SK-N-MC (cell line): ENCODE data around the gene DAZAP1.
A peak's percentile ranks its signal among the peaks of the same experiment; 100 is the strongest.

Experiments
- DNase-seq: peaks from one replicate; pipeline ENCODE4 v3.0.0-alpha.2; 2011; ENCODE audit warnings: low read depth, low spot score
- H3K27ac ChIP-seq: fragments of 200-600 bp; sonication (generic); 2 replicates; pipeline ENCODE4 v1.5.1; 2016; ENCODE audit warnings: mixed run types
- H3K36me3 ChIP-seq: fragments of 200-600 bp; sonication (generic); 2 replicates; pipeline ENCODE4 v1.6.1; 2017; ENCODE audit warnings: antibody characterized with exemption, low read length, mixed read lengths; ENCODE audit not compliant: insufficient read depth
- H3K4me3 ChIP-seq: fragments of 200-600 bp; sonication (generic); 2 replicates; pipeline ENCODE4 v1.5.1; 2016
- H3K9ac ChIP-seq: fragments of 200-600 bp; sonication (generic); 2 replicates; pipeline ENCODE4 v1.8.0; 2017; ENCODE audit warnings: mixed run types, mixed read lengths; ENCODE audit not compliant: insufficient read length
- H3K9me3 ChIP-seq: fragments of 200-600 bp; sonication (generic); 2 replicates; pipeline ENCODE4 v1.6.1; 2017; ENCODE audit warnings: low read depth, mild to moderate bottlenecking, antibody characterized with exemption, low read length, moderate library complexity, mixed read lengths
- EZH2 ChIP-seq: fragments of 200-600 bp; sonication (generic); IDR thresholded peaks from one replicate; pipeline ENCODE4 v1.6.1; 2017; ENCODE audit warnings: antibody characterized with exemption
- FOXP2 ChIP-seq: optimal IDR thresholded peaks from 2 replicates; pipeline ENCODE3; 2011; ENCODE audit warnings: mild to moderate bottlenecking, moderate library complexity; ENCODE audit not compliant: insufficient read depth; ENCODE audit errors: extremely low read length, control extremely low read depth
- POLR2AphosphoS5 ChIP-seq: IDR thresholded peaks from 2 replicates; pipeline ENCODE4 v1.6.1; 2012; ENCODE audit warnings: mild to moderate bottlenecking, low read depth, low read length, borderline replicate concordance

DAZAP1 gene

DNA sequence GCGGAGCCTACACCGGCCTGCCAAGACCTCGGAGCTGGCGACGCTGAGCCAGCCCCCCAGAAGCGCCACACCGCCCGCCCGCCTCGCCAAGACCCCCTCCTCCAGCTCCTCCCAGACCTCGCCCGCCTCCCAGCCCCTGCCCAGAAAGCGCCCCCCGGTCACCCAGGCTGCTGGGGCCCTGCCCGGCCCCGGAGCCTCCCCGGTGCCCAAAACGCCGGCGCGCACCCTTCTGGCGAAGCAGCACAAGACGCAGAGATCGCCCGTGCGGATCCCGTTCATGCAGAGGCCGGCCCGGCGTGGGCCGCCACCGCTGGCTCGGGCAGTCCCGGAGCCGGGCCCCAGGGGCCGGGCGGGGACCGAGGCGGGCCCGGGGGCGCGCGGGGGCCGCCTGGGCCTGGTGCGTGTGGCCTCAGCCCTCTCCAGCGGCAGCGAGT lies 61.5 kb downstream of the DAZAP1 start:
- peak overlapping the region; percentile 38 for H3K4me3 ChIP-seq
- no peak overlapping the region for H3K27ac ChIP-seq
- DNase-seq = no peak
- no peaks in the 10 kb centered on the region for H3K9me3 ChIP-seq
- no peak overlapping the region for H3K9ac ChIP-seq
- TF ChIP-seq EZH2 = no peak
- no peaks in the 10 kb centered on the region for H3K36me3 ChIP-seq

DNA sequence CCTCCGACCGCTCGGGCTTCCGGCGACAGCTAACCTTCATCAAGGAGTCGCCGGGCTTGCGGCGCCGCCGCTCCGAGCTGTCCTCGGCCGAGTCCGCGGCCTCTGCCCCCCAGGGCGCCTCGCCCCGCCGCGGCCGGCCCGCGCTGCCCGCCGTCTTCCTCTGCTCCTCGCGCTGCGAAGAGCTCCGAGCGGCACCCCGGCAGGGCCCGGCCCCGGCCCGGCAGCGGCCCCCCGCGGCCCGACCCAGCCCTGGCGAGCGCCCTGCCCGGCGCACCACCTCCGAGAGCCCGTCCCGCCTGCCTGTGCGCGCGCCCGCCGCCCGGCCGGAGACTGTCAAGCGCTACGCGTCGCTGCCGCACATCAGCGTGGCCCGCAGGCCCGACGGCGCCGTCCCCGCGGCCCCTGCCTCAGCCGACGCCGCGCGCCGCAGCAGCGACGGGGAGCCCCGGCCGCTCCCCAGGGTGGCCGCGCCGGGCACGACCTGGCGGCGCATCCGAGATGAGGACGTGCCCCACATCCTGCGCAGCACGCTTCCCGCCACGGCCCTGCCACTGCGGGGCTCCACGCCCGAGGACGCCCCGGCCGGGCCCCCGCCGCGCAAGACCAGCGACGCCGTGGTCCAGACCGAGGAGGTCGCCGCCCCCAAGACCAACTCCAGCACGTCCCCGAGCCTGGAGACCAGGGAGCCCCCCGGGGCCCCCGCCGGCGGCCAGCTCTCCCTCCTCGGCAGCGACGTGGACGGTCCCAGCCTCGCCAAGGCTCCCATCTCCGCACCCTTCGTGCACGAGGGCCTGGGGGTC lies 62.1 kb downstream of the DAZAP1 start:
- no peak for DNase-seq
- Histone ChIP-seq H3K9ac (no peak overlapping the region), H3K36me3 (no peaks in the 10 kb centered on the region), H3K4me3 (peak overlapping the region; percentile 60), H3K9me3 (no peaks in the 10 kb centered on the region), H3K27ac (no peak overlapping the region)
- TF ChIP-seq POLR2AphosphoS5 = no peak
- no peak for TF ChIP-seq FOXP2
- TF ChIP-seq EZH2 = no peak

DNA sequence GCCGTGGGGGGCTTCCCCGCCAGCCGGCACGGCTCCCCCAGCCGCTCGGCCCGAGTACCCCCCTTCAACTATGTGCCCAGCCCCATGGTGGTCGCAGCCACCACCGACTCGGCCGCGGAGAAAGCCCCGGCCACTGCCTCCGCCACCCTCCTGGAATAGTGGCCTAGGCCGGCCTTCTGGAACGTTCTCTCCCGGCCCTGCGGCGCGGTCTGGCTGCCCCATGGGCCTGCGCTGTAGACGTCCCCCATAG lies 62.6 kb downstream of the DAZAP1 start:
- no peak overlapping the region for H3K9ac ChIP-seq
- H3K36me3 ChIP-seq = no peaks in the 10 kb centered on the region
- no peak for DNase-seq
- peak overlapping the region; percentile 60 for H3K4me3 ChIP-seq
- TF ChIP-seq POLR2AphosphoS5 = no peak
- no peak for TF ChIP-seq FOXP2
- no peak for TF ChIP-seq EZH2
- H3K27ac ChIP-seq = no peak overlapping the region
- H3K9me3 ChIP-seq = no peaks in the 10 kb centered on the region

DNA sequence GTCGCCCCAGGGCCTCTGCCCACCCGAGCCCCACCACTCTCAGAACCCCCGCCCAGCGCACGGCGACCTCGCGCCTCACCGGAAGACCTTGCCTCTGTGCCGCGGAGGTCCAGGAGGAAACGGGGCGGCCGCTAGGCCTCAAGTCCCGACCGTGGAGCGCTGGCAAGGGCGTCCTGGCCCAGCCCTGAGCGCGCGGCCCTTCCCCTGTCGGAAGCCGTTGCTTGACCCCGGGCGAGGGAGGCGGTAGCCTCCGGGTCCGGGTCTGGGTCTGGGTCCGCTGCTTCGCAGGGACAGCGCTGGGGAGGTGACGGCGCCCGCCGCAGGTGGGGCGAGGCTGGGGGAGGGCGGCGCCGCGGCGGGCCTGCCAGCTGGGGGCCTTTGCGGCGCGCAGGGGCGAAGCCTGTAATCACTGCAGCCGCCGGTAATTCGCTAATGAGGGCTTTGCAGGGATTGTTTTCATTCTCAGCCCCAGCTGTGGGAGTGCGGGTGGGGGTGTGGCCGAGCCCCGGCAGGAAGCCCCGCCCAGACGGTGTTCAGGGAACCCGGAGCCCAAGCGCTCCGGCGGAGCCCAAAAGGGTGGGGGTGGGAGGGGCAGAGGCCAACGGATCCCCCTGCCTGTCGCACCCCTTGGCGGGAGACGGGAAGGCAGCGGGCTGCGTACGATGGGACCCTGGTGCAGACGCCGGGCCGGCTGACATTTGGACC lies 63.1 kb downstream of the DAZAP1 start:
- no peak overlapping the region for H3K27ac ChIP-seq
- TF ChIP-seq EZH2 (peak; percentile 92), POLR2AphosphoS5 (no peak), FOXP2 (no peak)
- no peaks in the 10 kb centered on the region for H3K9me3 ChIP-seq
- H3K4me3 ChIP-seq = peak overlapping the region; percentile 60
- H3K9ac ChIP-seq = no peak overlapping the region
- no peak for DNase-seq
- H3K36me3 ChIP-seq = no peaks in the 10 kb centered on the region

DNA sequence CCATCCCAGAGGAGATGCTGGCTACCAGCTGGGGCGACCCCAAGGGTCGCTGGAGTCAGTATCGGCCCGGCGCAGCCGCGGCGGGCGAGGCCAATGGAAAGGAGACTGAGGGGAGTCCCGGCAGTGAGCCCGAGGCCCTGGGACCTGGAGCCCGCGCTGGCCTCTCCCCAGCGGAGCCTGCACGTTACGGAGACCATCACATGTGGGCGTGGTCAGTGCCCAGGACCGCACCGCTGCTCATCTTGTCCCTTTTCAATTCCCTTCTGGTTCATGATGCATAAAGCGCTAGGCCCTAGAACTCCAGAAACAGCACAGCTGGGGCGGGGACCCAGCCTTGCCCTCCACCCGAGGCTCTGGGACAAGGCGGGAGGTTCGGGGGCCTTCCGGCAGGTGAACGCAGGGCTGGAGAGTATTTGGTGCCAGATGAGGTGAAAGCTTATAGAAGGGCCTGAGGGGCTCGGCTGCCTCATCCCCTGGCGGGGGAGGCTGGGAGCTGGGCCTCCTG lies 63.7 kb downstream of the DAZAP1 start:
- TF ChIP-seq EZH2 (no peak), POLR2AphosphoS5 (no peak), FOXP2 (no peak)
- no peaks in the 10 kb centered on the region for H3K9me3 ChIP-seq
- no peak overlapping the region for H3K9ac ChIP-seq
- H3K27ac ChIP-seq = no peak overlapping the region
- no peak for DNase-seq
- H3K36me3 ChIP-seq = no peaks in the 10 kb centered on the region
- peak overlapping the region; percentile 60 for H3K4me3 ChIP-seq

DNA sequence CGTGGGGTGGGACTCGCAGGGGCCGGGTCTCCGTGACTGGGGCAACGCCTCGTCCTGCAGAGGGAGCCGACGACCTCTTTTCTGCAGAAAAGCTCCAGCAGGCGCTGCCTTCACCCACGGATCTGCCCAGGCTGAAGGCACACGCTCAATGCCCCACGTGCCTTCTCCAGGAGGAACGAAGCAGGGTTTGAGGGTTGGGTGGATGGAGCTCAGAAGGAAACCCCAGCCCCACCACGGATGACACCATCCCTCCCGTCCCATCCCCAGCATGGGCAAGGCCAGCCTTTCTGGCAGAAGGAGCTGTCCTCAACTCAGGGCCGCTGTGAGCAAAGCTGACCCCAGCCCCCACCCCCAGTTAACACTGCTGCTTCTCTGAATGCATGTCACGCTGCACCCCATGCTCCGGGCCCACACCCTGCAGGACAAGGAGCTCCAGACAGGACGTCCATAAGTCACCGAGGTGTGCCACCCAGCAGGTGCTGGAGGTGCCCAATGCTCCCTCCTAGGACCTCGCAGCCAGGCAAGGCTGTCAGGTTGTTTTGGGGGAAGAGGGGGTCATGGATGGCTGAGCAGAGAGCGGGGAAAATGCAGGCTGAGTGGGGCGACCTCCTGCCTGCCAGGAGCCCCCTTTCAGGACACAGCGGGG lies 64.3 kb downstream of the DAZAP1 start:
- DNase-seq = no peak
- H3K4me3 ChIP-seq = no peak overlapping the region
- no peaks in the 10 kb centered on the region for H3K9me3 ChIP-seq
- H3K9ac ChIP-seq = no peak overlapping the region
- no peak; the same call in 1 of the 2 replicates for TF ChIP-seq POLR2AphosphoS5
- TF ChIP-seq FOXP2 = no peak
- TF ChIP-seq EZH2 = no peak
- H3K27ac ChIP-seq = no peak overlapping the region
- no peaks in the 10 kb centered on the region for H3K36me3 ChIP-seq

DNA sequence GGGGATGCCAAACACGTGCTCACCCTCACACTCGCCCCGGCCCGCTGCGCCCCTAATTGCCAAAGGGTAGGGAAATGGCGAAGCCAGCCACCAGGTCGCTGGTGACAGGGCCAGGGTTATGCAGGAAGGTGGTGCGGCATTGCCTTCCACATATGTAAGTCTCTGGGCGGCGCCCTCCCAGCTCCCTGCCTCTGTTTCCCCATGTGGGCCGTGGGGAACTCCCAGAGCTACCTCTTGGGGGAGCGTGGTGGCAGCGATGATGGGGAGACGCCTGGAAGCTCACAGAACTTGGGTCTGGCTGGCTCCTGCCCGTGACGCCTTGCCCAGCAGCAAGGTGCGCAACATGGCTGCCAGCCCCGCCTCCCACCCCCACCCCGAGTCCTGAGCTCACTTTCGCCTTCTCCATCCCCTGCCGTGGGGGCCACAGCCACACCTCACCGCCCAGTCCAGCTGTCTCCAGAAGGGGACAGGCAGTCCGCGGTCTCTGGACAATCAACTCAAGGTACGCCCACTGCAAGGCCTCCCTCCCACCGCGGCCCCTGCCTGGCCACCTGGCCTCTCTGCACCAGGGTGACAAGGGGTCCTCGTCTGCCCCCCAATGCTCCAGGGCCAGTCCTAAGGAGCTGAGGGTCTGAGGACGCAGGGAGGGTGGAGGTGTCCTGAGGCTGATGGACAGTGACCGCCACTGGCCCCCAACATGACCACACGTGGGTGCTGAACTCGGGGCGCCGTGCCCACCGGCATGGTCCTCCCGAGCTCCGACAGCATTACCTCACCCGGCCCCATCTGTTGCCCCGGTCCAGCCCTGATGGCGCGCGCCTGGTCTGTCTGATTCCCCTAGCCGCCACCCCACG lies 65.1 kb downstream of the DAZAP1 start:
- Histone ChIP-seq H3K4me3 (no peak overlapping the region), H3K36me3 (peaks cover 4% of the 10 kb centered on the region; the same call in 1 of the 2 replicates), H3K9me3 (no peaks in the 10 kb centered on the region), H3K27ac (no peak overlapping the region), H3K9ac (no peak overlapping the region)
- TF ChIP-seq FOXP2 (no peak), EZH2 (no peak), POLR2AphosphoS5 (no peak)
- DNase-seq = no peak

DNA sequence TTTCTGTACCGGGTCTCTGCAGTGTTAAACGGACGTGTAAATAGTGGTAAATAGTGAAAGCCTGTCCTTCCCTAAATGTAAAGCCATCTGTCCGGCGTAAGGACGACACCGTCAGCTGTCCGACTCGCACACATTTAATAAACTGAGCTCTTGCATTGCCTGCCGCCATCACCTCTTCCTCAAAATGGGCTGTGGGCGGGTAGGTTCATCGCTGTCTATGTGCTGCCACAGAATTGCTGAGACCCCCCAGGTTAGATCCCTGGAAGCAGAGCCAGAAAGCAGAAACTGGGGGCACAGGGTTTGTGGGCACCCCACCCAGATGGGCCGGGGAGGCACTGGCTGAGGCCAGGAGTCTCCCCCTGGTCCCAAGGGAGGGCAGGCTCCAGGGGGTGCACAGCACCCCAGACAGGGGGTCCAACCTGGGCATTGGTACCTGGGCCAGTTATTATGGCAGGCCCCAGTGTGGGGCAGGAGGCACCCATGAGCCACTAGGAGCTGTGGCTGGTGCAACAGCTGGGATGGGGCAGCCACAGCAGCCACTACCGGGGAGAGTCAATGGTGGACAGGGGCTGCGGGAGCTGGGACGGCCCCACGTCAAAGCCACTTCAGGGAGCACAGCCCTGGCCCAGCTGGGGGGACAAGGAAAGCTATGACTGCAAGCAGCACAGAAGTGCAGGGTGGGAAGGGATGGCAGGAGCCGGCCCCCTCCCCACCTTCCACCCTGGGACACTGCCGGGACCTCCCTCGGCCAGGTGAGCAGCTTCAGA lies 65.9 kb downstream of the DAZAP1 start:
- no peak overlapping the region for H3K4me3 ChIP-seq
- no peak overlapping the region for H3K27ac ChIP-seq
- no peaks in the 10 kb centered on the region for H3K9me3 ChIP-seq
- no peak overlapping the region for H3K9ac ChIP-seq
- H3K36me3 ChIP-seq = peaks cover 4% of the 10 kb centered on the region; the same call in 1 of the 2 replicates
- DNase-seq = no peak
- TF ChIP-seq POLR2AphosphoS5 (no peak; the same call in 1 of the 2 replicates), FOXP2 (no peak), EZH2 (no peak)
